Measurements from ENCODE around the gene MAPK13.

Gene MAPK13

DNA sequence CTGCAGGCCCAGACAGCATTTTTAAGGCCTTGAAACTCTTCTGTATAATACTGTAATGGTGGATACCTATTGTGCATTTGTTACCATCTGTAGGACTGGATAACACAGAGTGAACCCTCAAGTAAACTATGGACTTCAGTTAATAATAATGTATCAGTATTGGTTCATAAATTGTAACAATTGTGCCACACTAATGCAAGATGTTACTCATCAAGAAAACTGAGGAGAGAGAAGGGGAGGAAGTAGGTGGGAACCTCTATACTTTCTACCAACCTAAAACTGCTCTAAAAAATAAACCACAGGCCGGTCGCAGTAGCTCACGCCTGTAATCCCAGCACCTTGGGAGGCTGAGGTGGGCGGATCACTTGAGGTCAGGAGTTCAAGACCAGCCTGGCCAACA is 10.8 kb downstream of the MAPK13 start:
- no peak overlapping the region for H3K4me3 ChIP-seq (ENCODE audit: low read depth, low read length)
- TF ChIP-seq, protein P1, sequence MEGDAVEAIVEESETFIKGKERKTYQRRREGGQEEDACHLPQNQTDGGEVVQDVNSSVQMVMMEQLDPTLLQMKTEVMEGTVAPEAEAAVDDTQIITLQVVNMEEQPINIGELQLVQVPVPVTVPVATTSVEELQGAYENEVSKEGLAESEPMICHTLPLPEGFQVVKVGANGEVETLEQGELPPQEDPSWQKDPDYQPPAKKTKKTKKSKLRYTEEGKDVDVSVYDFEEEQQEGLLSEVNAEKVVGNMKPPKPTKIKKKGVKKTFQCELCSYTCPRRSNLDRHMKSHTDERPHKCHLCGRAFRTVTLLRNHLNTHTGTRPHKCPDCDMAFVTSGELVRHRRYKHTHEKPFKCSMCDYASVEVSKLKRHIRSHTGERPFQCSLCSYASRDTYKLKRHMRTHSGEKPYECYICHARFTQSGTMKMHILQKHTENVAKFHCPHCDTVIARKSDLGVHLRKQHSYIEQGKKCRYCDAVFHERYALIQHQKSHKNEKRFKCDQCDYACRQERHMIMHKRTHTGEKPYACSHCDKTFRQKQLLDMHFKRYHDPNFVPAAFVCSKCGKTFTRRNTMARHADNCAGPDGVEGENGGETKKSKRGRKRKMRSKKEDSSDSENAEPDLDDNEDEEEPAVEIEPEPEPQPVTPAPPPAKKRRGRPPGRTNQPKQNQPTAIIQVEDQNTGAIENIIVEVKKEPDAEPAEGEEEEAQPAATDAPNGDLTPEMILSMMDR (IDR thresholded peaks at IDR 0.05; ENCODE audit: insufficient read depth, low read length, missing control alignments) = no peak
- ChIA-PET POLR2A (no interaction called here), CTCF (no interaction called here)
- DNase-seq (ENCODE audit: low read depth, low spot score) = no peak

DNA sequence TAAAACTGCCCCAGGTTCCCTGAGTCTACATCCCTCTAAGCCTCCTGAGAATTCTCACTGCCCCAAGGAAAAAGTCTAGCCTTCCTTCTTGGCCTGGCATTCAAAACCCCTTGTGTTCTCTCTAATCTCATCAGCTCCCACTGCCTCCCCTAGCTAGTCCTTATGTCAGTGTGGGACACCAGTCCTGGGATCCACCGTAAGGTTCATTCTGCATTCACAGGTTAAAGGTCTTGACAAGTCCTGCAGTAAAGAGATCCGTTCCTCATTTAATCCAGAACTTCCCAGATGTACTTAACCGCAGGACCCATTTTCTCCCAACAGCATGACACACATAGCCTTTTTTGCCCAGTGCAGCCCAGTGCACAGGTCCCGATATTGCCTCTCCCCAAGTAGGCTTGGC is 11.6 kb downstream of the MAPK13 start:
- ChIA-PET CTCF (no interaction called here), POLR2A (no interaction called here)
- DNase-seq (ENCODE audit: low read depth, low spot score) = no peak
- no peak overlapping the region for H3K4me3 ChIP-seq (ENCODE audit: low read depth, low read length)
- TF ChIP-seq, protein P1 (IDR thresholded peaks at IDR 0.05; ENCODE audit: insufficient read depth, low read length, missing control alignments) = no peak

DNA sequence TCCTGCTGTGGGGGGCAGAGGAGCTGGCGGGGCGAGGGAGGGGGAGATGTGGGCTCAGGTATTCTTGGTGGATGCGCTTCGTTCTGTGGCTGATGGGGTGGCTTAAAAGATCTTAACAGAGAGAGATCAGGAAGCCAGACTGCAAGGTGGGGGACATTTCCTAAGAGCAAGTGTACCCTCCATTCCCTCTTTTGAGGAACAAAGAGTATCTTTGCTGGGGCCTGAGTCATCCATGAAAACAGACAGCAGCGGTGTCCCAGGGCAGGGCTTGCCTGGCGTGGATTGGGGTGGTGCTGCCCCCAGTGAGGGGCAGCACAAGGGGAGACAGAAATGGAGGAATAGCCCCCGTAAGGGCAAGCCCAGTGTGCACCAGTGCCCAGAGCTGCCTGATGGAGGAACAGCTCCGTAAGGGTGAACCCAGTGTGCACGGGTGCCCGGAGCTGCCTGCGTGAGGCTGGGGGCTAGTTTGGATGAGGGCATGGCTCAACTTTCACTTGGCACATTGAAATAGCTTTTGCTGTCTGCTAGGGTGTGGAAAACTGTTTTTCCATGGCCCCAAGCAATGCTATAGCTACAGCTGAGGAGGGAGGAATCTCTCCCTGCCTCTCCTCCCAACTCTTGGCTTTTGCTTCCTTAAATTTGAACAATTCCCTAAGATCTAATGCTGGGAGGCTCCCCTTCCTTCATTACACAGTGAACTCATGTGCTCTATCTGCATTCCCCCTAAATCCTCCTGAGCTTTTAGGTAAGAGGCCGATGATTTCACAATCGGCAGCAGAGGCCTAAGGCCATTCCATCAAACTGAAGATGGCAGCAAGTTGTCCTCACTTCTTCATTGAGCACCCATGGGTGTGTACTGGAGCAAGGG is 12.9 kb downstream of the MAPK13 start:
- no peak for DNase-seq (ENCODE audit: low read depth, low spot score)
- ChIA-PET CTCF (interaction anchor here (0.8 to 1.3 kb wide), 2 partner anchors 11 to 20 kb away, joined by 3 read pairs; no protein-coding TSS in a partner anchor), POLR2A (no interaction called here)
- TF ChIP-seq, protein P1 (IDR thresholded peaks at IDR 0.05; ENCODE audit: insufficient read depth, low read length, missing control alignments) = no peak
- no peak overlapping the region for H3K4me3 ChIP-seq (ENCODE audit: low read depth, low read length)

DNA sequence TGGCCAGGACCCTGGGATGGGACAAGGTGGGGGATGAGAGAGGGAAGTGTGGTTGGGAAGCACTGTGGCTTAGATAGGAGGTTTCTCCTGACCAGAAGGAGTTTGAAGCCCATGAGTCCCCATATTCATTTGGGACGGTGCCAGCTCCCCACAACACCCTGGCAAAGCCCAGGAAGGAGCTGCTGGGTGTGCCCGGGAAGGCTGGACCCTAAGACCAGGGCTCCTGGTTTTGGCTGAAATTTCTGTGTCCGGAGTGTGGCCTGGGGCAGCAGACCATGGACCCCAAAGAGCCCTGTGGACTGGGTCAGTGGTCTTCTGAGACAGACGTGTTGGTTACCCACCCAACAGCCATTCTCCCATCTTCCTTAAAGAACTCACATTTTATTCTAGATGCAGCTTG is 15.2 kb downstream of the MAPK13 start:
- POLR2A ChIA-PET = no interaction called here

DNA sequence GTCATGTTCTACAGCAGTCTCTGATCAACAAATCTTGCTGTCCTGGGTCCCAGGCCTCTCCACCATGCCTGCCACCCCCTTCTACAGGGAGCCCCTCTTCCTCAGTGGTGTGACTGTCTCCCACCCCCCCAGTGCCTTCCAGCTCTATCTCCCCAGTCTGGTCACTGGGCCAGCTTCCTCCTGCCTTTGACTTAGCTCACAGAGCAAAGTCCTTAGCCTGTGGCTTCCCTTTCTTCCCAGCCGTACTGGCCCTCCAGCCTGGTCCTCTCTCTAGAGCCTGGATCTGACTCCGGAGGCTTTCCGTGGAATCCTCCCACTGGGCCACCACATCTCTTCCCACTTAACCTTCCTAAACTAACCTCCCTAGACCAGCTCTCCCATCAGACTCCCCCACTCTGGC is 17.0 kb downstream of the MAPK13 start:
- CTCF ChIA-PET = no interaction called here

More for the DNA sequence above, 15.2 kb downstream of the MAPK13 start:
- H3K4me3 ChIP-seq (ENCODE audit: low read depth, low read length) = no peak overlapping the region
- TF ChIP-seq, protein P1 (IDR thresholded peaks at IDR 0.05; ENCODE audit: insufficient read depth, low read length, missing control alignments) = no peak
- CTCF ChIA-PET = interaction anchor here (1.2 to 1.3 kb wide), 2 partner anchors 26 to 51 kb away, joined by 3 to 4 read pairs; no protein-coding TSS in a partner anchor
- no peak for DNase-seq (ENCODE audit: low read depth, low spot score)

DNA sequence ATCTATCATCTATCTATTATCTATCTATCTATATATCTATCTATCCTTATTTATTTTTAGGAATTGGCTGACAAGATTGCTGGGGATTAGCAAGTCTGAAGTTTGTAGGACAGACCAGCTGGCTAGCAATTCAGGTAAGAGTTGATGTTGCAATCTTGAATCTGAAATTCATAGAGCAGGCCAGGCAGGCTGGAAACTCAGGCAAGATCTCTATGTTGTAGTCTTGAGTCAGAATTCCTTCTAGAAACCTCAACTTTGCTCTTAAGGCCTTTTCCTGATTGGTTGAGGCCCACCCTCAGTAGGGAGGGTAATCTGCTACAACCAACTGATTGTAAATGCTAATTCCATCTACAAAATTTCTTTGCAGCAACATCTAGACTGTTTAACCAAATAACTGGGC is 19.2 kb downstream of the MAPK13 start:
- H3K4me3 ChIP-seq (ENCODE audit: low read depth, low read length) = no peak overlapping the region
- ChIA-PET CTCF (interaction anchor here (1.5 kb wide), 1 partner anchor 10 kb away, joined by 3 read pairs; no protein-coding TSS in a partner anchor), POLR2A (no interaction called here)
- TF ChIP-seq, protein P1 (IDR thresholded peaks at IDR 0.05; ENCODE audit: insufficient read depth, low read length, missing control alignments) = no peak
- no peak for DNase-seq (ENCODE audit: low read depth, low spot score)

More for the DNA sequence above, 17.0 kb downstream of the MAPK13 start:
- TF ChIP-seq, protein P1 (IDR thresholded peaks at IDR 0.05; ENCODE audit: insufficient read depth, low read length, missing control alignments) = no peak
- POLR2A ChIA-PET = no interaction called here
- DNase-seq (ENCODE audit: low read depth, low spot score) = no peak
- H3K4me3 ChIP-seq (ENCODE audit: low read depth, low read length) = no peak overlapping the region

Measured in AG04449 (cell line).